Measurements from ENCODE around the gene SIGLEC12. TPM values are rescaled to one million over a fixed set of nuclear protein-coding genes. Genes with fewer than 3 reads are reported as not detected.

Gene SIGLEC12
- total and polyA plus RNA-seq, 2 donors (not counting 1 experiment from before 2014, with no cell fraction given) = 0.24 TPM; not detected in 1

DNA sequence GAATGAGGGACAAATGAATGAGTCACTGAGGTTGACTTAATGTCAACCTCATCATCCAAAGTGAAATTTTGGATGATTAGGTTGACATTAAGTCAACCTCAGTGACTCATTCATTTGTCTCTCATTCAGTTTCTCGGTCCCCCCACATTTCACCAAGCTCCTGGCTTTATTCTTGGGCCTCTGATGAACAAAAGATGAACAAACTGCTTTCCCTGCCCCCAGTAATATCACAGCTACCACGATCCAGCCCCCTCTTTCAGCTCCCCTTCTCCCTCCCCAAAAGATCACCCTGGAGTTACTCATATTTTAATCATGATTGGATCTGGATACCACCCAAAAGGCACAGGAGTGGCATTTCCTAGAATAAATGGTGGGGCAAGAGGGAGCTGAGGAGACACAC is 12.5 kb downstream of the SIGLEC12 start:
- ChIA-PET CTCF (no interaction called here), POLR2A (no interaction called here)
- H2AFZ ChIP-seq (ENCODE audit: insufficient read depth, low read depth, low read length, poor library complexity, severe bottlenecking) = no peak overlapping the region
- H3K36me3 ChIP-seq (replicated peaks in 1 of 2; ENCODE audit: control extremely low read depth in 1 of 2, control insufficient read depth in 1 of 2, extremely low read depth in 1 of 2, insufficient read depth in 2 of 2, low read length in 1 of 2) = no peaks in the 10 kb centered on the region
- intact Hi-C loops (cut with micrococcal nuclease) = no loop called here
- H3K4me2 ChIP-seq (replicated peaks; ENCODE audit: low read depth, low read length, poor library complexity, severe bottlenecking) = no peak overlapping the region
- no peak for ATAC-seq (ENCODE audit: low read depth)
- Mint-ChIP-seq H3K27ac (no peak overlapping the region), H3K4me3 (no peak overlapping the region), H3K4me1 (no peaks in the 10 kb centered on the region), H3K27me3 (peaks cover 50% of the 10 kb centered on the region), H3K9me3 (ENCODE audit: insufficient read depth) (no peaks in the 10 kb centered on the region)
- DNase-seq = no peak
- H3K9me3 ChIP-seq (ENCODE audit: control extremely low read depth in 1 of 3, control insufficient read depth in 2 of 3, insufficient read depth in 1 of 3, low read length in 2 of 3) = peaks cover 0 to 4% (median 0%) of the 10 kb centered on the region in 3 donors
- no peaks in the 10 kb centered on the region for H4K20me1 ChIP-seq (ENCODE audit: control insufficient read depth, insufficient read depth, low read length, poor library complexity, severe bottlenecking)
- H3K4me1 ChIP-seq (ENCODE audit: control insufficient read depth in 2 of 2, insufficient read depth in 2 of 2, low read length in 2 of 2) = no peaks in the 10 kb centered on the region
- H3K27ac ChIP-seq (ENCODE audit: low read length in 2 of 2) = no peak overlapping the region
- no peak overlapping the region for H3K9ac ChIP-seq (ENCODE audit: low read length)
- WGBS (ENCODE audit: insufficient coverage) = 57% methylated on average over 1 of the region's 2 CpGs
- TF ChIP-seq EZH2 (IDR thresholded peaks at IDR 0.05; ENCODE audit: borderline replicate concordance, insufficient read depth, low read depth, low read length, poor library complexity, severe bottlenecking) = no peak
- TF ChIP-seq, protein P1, sequence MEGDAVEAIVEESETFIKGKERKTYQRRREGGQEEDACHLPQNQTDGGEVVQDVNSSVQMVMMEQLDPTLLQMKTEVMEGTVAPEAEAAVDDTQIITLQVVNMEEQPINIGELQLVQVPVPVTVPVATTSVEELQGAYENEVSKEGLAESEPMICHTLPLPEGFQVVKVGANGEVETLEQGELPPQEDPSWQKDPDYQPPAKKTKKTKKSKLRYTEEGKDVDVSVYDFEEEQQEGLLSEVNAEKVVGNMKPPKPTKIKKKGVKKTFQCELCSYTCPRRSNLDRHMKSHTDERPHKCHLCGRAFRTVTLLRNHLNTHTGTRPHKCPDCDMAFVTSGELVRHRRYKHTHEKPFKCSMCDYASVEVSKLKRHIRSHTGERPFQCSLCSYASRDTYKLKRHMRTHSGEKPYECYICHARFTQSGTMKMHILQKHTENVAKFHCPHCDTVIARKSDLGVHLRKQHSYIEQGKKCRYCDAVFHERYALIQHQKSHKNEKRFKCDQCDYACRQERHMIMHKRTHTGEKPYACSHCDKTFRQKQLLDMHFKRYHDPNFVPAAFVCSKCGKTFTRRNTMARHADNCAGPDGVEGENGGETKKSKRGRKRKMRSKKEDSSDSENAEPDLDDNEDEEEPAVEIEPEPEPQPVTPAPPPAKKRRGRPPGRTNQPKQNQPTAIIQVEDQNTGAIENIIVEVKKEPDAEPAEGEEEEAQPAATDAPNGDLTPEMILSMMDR (IDR thresholded peaks at IDR 0.05) = no peak
- H3K79me2 ChIP-seq (ENCODE audit: control insufficient read depth, insufficient read depth, low read length) = no peaks in the 10 kb centered on the region
- no peak overlapping the region for H3K4me3 ChIP-seq (ENCODE audit: control extremely low read depth in 1 of 5, extremely low read depth in 1 of 5, insufficient read depth in 1 of 5, low read depth in 2 of 5, low read length in 4 of 5)
- H3K27me3 ChIP-seq (replicated peaks in 1 of 4; ENCODE audit: control extremely low read depth in 1 of 4, control insufficient read depth in 3 of 4, insufficient read depth in 4 of 4, low read length in 3 of 4) = peaks cover 0 to 12% (median 5%) of the 10 kb centered on the region in 4 experiments

- no CpG with 5 or more reads among the region's 3 CpGs for WGBS (ENCODE audit: insufficient coverage)
- peaks cover 0 to 12% (median 6%) of the 10 kb centered on the region in 4 experiments for H3K27me3 ChIP-seq (replicated peaks in 1 of 4; ENCODE audit: control extremely low read depth in 1 of 4, control insufficient read depth in 3 of 4, insufficient read depth in 4 of 4, low read length in 3 of 4)
- ChIA-PET CTCF (no interaction called here), POLR2A (no interaction called here)
- H2AFZ ChIP-seq (ENCODE audit: insufficient read depth, low read depth, low read length, poor library complexity, severe bottlenecking) = no peak overlapping the region
- no peak overlapping the region for H3K4me2 ChIP-seq (replicated peaks; ENCODE audit: low read depth, low read length, poor library complexity, severe bottlenecking)
- DNase-seq = no peak
- H3K9me3 ChIP-seq (ENCODE audit: control extremely low read depth in 1 of 3, control insufficient read depth in 2 of 3, insufficient read depth in 1 of 3, low read length in 2 of 3) = peaks cover 0 to 4% (median 0%) of the 10 kb centered on the region in 3 donors
- no peaks in the 10 kb centered on the region for H3K4me1 Mint-ChIP-seq
- H3K79me2 ChIP-seq (ENCODE audit: control insufficient read depth, insufficient read depth, low read length) = no peaks in the 10 kb centered on the region
- no peaks in the 10 kb centered on the region for H3K36me3 ChIP-seq (replicated peaks in 1 of 2; ENCODE audit: control extremely low read depth in 1 of 2, control insufficient read depth in 1 of 2, extremely low read depth in 1 of 2, insufficient read depth in 2 of 2, low read length in 1 of 2)
- no peaks in the 10 kb centered on the region for H3K9me3 Mint-ChIP-seq (ENCODE audit: insufficient read depth)
- intact Hi-C loops (cut with micrococcal nuclease) = no loop called here
- no peak overlapping the region for H3K9ac ChIP-seq (ENCODE audit: low read length)
- H3K27ac ChIP-seq (ENCODE audit: low read length in 2 of 2) = no peak overlapping the region
- H3K4me3 Mint-ChIP-seq = no peak overlapping the region
- no peak overlapping the region for H3K27ac Mint-ChIP-seq
- peaks cover 47% of the 10 kb centered on the region for H3K27me3 Mint-ChIP-seq
- ATAC-seq (ENCODE audit: low read depth) = no peak
- H3K4me3 ChIP-seq (ENCODE audit: control extremely low read depth in 1 of 5, extremely low read depth in 1 of 5, insufficient read depth in 1 of 5, low read depth in 2 of 5, low read length in 4 of 5) = no peak overlapping the region
- no peaks in the 10 kb centered on the region for H3K4me1 ChIP-seq (ENCODE audit: control insufficient read depth in 2 of 2, insufficient read depth in 2 of 2, low read length in 2 of 2)
- TF ChIP-seq, protein P1 (IDR thresholded peaks at IDR 0.05) = no peak
- TF ChIP-seq EZH2 (IDR thresholded peaks at IDR 0.05; ENCODE audit: borderline replicate concordance, insufficient read depth, low read depth, low read length, poor library complexity, severe bottlenecking) = no peak
- no peaks in the 10 kb centered on the region for H4K20me1 ChIP-seq (ENCODE audit: control insufficient read depth, insufficient read depth, low read length, poor library complexity, severe bottlenecking)
Measured at GRCh38 chr19:51488491-51488890, 13.1 kb downstream of the SIGLEC12 start.
